GM18508 (cell line): ENCODE results near the gene BPIFA3.

Experiments
- ATAC-seq: cut with Tn5 transposase; IDR thresholded peaks from one replicate; pipeline ENCODE4 v1.9.1; 2021; ENCODE audit warnings: moderate number of reproducible peaks; ENCODE audit not compliant: insufficient read depth, unreplicated experiment

The BPIFA3 gene

GRCh38 chr20:33257237-33257636 lies 40.1 kb downstream of the BPIFA3 start:
- no peak for ATAC-seq

DNA sequence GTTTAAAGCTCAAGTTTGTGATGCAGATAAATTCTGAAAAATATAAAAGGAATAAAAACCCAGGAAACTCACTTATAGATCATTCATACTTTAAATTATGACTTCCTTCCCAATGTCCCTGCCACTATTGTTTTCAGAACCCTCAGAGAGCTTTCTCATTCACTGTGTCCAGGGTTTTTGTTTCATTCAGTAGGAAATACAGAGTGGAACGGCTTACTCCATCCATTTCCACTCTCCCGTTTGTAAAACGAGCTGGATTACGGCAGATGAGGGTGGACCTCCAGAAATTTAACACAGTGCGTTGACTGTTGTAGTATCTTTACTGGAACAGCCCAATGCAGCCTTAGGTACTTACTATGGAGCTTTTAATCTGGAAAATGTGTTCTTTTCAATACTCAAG lies 42.2 kb downstream of the BPIFA3 start:
- no peak for ATAC-seq

GRCh38 chr20:33261465-33261864 lies 44.3 kb downstream of the BPIFA3 start:
- ATAC-seq, result no peak

GRCh38 chr20:33262658-33263065 lies 45.5 kb downstream of the BPIFA3 start:
- ATAC-seq, result no peak

DNA sequence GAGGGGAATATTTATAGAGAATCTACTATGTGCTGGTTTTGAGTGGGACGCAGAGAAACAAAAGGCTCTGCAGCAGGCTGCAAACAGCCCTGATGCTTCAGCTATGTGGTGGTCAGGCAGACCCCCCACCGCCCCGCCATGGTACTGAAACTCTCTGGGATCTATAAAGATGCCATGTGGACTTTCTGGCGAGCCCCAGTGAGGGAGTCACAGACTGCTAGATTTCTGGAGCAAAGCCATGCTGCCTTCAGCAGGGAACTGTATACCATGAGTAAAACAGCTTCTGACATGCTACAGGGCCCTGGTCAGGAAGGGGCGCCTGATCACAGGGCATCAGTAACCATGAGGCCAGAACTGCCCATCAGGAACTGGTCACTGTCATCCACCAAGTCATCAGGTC lies 46.6 kb downstream of the BPIFA3 start:
- no peak for ATAC-seq

- ATAC-seq, result no peak
Observed at GRCh38 chr20:33267701-33268100, 50.5 kb downstream of the BPIFA3 start.

DNA sequence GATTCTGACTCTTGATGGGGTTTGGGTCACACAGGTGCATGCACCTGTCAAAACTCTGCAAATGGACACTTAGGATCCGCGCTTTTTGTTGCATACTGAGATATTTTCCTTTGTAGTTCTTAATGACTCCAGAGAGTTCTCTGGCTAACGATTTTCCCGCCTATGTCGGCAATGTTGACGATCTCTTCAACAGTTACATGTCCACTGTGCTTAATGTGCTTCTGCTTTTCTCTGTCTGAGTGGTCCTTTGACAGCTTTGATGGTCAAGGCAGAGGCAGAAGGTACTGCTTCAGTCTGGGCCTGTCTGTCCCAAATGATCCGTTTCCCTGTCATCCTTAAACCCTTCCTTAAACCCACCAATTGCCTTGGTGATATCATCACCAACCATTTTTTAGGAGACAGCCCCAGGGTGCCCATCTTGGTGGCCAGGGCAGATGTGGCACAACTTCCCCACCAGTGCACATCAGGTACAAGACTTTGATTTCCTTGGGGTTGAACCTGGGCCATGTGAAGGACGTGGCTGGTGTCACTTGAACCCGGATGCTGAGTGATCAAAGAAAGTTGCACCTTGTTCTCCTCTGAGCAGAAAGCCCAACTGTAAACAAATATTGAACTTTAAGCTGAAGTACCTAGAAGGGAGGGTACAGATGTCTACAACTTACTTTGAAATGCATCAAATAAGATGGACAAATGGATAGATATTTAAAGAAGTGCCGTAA lies 55.2 kb downstream of the BPIFA3 start:
- no peak for ATAC-seq

DNA sequence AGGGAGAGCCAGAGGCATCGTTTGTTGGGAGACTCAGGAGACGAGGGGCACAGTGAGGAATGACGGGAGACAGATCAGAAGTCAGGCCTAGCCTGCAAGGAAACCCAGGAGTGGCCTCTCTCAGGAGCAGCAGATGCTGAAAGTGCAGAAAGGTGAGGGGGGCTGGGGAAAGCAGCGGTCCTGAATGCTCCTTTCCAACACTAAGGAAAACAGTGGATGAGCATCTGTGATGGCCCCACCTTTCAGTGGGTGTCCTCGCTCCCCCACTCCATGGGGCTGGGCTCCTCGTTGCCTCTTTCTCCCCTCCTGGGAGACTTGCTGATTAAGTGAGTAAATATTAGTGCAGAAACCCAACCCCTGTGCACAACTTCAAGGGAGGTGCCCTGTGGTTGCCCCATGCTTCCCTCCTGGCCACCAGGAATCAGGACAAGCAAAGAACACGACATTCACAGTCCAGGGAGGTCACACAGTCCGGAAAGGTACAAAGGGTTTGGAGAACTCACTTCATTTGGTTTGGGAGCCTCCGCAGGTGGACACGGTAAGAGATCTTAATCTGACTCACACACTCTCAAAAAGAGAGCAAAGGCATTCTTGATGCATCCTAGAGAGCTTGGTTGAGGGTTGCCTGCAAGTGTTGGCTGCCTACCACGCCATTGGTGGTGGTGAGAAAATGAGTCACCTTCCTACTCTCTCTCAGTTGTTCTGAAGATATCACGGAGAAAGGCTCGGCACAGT lies 56.1 kb downstream of the BPIFA3 start:
- no peak for ATAC-seq

GRCh38 chr20:33275215-33275614 lies 58.1 kb downstream of the BPIFA3 start:
- no peak for ATAC-seq

DNA sequence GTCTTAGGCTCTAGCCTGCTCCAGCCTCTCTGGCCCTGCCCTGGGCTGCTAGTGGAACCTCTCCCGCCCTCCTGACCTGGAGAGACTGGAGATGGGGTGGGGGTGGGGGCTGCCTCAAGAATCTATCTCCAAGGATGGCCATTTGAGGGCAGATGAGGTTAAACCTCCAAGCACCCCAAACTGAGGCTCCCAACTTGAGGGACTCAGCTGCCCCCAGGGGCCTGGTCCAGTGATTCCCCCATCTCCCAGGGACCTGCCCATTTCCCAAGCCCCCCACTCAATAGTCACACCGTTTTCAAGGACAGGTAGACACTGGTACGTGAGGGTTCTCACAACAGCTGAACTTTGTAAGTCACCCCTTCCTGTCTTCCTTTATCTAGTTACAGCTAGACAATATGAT lies 58.7 kb downstream of the BPIFA3 start:
- no peak for ATAC-seq

DNA sequence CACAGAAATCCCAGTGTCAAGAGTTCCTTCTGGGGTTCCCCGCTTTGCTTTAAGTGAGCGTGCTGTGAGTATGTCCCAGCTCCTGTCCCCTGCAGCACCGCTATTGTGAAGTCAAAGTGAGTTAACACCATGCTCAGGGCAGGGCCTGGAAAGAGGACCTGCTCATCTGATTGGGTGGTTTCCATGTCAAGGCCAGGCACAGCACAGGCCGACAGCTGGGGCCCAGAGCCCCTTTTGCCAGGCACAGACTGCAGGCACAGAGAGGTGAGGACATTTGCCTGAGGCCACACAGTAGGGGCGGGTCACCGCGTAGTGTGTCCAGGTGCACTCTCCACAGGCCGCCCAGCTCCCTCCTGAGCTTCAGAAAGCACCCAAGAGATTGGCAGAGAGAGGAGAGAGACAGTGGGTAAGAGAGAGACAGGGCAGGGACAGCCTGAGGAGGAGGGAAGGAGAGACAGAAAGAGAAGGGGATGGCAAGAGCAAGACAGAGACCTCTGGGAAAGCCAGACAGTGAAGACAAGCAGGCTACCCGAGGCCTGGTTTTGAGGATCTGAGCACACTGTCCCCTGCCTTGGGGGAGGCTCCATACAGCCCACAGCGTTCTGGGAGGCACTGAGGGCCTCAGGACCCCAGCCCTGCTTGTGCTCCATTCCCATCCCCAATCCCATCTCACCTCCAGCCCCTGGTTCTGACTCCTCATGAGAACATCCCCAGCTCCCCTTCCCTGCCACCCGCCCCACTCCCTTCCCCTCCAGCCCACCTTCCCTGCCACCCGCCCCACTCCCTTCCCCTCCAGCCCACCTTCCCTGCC lies 59.4 kb downstream of the BPIFA3 start:
- no peak for ATAC-seq
